ENCODE data around the gene BANF2.

DNA sequence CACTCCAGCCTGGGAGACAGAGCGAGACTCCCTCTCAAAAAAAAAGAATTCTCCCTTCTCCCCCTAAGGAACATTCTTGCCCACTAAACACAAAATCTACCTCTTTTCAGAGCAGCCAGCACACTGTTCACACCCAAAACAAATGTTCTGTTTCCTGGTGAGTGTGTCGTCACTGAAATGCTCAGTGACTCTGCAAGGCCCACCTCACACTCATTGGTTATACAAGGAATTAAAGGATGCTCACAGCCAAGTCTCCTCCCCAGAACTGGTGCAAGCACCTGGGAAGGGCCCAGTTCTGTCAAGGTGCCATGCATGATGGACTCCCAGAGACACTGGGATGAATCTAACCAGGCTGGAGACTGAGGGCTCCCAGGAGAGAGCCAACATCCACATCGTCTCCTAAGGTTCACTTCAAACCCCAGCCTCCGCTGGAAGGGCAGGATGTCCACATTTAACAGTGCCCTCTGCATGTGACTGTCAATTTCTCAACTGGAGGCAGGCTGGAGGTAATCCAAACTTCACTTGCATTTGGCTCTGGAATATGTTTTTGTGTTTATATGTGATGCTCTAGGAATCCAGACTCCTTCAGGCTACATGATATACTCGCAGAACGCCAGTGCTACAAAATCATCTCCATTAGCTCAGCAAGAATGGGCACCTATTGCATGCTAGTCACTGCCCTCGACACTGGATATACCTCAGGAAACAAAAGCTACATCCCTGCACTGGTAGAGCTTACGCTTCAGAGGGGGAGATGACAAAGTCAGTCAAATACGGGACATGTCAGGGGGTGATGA is 24.8 kb upstream of the BANF2 start:
- TF ChIP-seq, protein P1, sequence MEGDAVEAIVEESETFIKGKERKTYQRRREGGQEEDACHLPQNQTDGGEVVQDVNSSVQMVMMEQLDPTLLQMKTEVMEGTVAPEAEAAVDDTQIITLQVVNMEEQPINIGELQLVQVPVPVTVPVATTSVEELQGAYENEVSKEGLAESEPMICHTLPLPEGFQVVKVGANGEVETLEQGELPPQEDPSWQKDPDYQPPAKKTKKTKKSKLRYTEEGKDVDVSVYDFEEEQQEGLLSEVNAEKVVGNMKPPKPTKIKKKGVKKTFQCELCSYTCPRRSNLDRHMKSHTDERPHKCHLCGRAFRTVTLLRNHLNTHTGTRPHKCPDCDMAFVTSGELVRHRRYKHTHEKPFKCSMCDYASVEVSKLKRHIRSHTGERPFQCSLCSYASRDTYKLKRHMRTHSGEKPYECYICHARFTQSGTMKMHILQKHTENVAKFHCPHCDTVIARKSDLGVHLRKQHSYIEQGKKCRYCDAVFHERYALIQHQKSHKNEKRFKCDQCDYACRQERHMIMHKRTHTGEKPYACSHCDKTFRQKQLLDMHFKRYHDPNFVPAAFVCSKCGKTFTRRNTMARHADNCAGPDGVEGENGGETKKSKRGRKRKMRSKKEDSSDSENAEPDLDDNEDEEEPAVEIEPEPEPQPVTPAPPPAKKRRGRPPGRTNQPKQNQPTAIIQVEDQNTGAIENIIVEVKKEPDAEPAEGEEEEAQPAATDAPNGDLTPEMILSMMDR (IDR thresholded peaks at IDR 0.05), result no peak
- no peak for TF ChIP-seq POLR2A (IDR thresholded peaks at IDR 0.05)

All from testis (tissue), 2 donors.